Measurements from ENCODE around the gene PMF1.

PMF1 gene

DNA sequence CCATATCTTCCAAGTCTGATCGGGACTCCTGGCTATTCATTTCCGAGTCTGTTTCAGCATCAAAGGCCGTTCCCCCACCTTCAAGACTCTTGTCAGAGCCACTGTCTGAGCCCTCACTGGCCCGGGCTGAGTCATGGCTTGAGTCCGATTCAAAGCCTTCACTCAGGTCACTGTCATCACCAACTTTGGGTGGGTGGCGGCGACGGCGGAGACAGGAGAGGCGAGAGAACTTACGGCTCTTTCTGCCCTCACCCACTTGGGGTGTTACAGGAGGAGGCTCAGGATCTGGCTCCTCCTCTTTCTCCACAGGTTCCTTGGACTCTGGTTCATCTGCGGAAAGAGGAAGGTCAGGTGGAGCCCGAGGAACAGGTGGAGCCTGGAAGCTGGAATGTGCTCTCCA is 53.2 kb downstream of the PMF1 start:
- no peak for DNase-seq (ENCODE audit: low spot score)

DNA sequence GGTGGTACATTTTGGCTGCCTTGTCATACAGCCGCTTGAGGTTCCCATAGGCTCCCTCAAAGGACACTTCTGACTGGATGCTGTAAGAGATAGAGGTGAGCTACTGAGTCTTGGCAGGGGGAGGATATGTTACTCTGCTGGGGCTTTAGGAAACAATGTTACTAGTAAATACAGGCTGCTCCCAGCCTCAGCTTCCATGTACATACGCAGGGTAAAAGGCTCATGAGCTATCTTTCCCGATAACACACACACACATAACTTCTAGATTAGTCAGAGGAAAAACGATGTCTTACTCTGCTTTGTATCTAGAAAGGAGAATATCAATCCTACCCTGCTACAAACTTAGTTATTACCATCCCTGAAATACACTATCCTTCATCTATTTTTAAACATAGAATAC is 55.5 kb downstream of the PMF1 start:
- DNase-seq (ENCODE audit: low spot score): no peak

GRCh38 chr1:156270314-156270713 is 57.5 kb downstream of the PMF1 start:
- DNase-seq (ENCODE audit: low spot score): no peak

DNA sequence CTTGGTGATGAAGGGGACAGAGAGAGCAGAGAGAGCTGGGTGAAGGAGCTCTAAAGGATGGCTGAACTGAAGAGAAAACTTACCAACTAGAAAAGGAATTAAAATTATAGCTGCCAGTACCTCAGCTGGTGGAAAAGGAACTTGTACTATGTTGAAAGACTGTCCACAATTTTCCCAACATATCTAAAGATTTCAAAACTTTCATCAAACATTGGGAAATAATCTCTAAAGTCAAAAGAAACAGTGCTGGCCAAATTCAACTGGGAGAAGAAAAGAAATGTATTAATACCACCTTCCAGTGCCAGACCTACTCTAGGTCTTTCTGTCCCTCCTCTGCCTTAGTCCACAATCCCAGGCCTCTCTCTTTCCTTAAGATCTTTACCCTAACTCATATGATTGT is 63.7 kb downstream of the PMF1 start:
- no peak for DNase-seq (ENCODE audit: low spot score)

DNA sequence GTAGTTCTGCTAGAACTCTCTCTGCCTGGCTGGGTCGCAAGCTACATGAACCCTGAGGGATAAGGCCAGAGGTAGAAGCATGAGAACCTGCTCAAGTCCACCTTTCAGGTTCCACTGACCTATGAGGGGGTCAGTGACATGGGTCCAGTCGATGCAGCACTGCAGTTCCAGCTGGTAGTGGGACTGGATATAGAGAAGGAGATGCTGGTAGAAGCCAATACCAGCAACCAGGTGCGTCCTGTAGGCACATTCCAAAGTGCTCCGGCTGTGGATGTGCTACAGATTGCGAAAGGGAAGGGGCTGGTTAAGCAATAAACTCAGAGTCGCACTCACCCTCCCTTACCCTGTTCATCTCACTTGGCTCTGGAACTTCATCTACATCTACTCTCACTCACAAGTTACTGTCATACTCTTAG is 64.2 kb downstream of the PMF1 start:
- DNase-seq (ENCODE audit: low spot score): no peak

DNA sequence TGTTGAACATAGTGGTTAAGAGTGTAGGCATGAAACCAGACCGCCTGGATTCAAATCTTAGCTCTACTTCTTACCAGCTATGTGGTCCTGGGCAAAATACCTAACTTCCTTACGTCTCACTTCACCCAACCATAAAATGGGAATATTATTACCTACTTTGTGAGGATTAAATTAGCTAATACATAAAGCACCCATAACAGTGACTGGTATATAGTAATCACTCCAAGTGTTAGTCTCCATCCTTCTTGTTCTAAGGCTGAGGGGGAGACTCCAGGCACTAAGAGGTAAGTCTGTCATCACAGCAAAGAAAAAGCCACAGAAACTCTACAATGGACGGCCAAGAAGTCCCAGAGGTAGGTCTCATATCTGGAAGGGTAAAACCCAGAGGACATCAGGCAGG is 67.0 kb downstream of the PMF1 start:
- DNase-seq (ENCODE audit: low spot score): no peak

DNA sequence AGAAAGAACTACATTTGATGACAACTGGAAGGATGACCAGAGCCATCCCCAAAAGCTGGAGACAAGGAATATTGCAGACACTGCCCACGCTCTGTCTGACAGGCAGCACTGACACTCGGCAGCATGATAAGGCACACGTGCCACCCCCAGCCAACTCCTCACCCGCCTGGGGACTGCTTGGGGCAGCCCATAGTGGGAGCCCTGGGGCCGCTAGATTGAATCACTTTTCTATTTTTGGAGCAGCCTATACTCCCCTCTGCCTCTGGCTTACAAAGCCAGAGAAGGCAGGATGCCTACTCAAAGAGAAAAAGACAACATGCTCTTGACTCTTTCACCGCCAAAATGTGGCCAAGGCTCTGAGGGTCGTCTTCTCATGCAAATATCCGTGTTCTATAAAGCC is 68.5 kb downstream of the PMF1 start:
- no peak for DNase-seq (ENCODE audit: low spot score)

GRCh38 chr1:156281693-156282478 is 69.1 kb downstream of the PMF1 start:
- DNase-seq (ENCODE audit: low spot score): no peak

DNA sequence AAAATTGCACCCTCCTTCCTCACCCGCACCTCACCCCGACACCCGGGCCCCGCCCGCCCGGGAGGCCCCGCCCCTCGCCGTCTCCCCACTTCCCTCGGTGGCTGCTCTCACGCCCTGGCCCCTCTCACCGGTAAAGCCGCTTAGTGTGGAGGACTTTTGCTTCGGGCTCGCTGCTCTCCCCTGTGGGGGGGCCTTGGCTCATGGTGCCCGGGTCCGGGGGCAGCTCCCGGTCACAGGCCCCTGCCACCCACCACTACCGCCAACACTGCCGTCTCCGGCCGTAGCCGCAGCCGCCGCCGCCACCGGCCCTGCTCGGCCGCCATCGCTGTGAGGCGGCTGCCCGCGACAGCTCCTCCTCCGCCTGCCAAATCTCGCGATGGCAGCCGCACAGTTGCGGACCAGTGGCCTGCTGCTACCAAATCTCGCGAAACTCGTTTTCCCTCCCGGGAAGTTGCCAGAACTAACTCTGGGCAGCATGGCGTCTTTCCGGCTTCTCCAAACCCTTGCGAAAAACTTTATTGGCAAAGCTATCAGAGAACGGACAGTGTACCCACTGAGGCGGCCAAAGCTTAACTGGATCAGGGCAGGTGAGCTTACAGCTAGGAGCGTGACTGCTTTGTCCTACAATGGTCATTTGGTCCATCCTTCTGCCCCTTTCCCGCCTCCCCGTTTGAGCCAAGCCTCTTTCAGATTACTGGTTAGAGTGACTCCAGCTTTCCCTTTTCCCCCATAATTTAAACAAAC is 69.8 kb downstream of the PMF1 start, which contains the start of gene SMG5:
TSS of gene SMG5 (minus strand) at position 347 of the 744 bp plus-strand sequence. CDS start at position 202, 145 bp downstream.
- DNase-seq (ENCODE audit: low spot score): peak; percentile 95

- DNase-seq (ENCODE audit: low spot score): no peak
Measured at GRCh38 chr1:156283521-156283920, 70.7 kb downstream of the PMF1 start.

DNA sequence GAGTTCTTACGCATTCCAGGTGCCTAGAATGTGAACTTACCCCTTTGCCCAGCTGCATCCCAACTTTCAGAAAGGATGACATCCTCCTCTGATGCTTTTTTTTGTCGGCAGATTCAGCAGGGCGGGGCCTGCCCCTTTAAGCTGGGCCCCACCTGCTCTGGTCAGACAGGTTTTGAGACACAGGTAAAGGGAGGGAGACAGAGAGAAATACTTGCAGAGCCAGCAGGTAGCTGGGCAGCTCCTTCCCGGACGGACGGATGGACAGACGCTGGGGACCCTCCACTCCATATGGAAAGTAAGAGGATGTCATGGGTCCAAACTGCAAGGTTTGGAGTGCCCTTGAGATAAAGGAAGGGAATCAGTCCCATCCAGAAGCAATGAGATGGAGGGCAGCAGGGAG is 71.3 kb downstream of the PMF1 start, which contains the start of gene TMEM79:
TSS of gene TMEM79 (plus strand) at position 214 of the 400 bp plus-strand sequence. CDS start 902 bp downstream, outside the sequence.
- DNase-seq (ENCODE audit: low spot score): no peak

DNA sequence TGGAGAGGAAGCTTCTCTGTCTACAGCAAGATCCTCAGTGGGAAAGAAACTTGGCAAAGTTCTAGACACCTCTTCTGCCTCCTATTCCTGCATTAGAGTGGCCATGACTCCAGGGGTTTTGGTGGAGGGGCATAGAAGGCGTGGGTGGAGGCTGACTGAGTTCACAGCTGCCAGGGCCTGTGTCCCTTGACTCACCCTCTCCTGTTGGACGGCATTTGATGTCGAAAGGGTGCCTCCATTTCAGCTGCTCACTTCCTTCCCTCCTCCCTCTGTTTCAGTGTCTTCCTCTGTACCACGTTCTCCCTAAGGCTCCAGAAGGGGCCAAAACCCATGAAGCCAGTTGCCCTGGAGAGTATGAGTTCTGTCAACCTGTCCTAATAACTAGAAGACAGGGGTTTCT is 72.0 kb downstream of the PMF1 start:
- DNase-seq (ENCODE audit: low spot score): no peak

DNA sequence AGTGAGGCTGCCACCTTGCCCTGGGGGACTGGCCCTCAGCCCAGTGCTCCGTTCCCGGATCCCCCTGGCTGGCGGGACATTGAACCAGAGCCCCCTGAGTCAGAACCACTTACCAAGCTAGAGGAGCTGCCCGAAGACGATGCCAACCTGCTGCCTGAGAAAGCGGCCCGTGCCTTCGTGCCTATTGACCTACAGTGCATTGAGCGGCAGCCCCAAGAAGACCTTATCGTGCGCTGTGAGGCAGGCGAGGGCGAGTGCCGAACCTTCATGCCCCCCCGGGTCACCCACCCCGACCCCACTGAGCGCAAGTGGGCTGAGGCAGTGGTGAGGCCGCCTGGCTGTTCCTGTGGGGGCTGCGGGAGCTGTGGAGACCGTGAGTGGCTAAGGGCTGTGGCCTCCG is 72.6 kb downstream of the PMF1 start:
- DNase-seq (ENCODE audit: low spot score): no peak

DNA sequence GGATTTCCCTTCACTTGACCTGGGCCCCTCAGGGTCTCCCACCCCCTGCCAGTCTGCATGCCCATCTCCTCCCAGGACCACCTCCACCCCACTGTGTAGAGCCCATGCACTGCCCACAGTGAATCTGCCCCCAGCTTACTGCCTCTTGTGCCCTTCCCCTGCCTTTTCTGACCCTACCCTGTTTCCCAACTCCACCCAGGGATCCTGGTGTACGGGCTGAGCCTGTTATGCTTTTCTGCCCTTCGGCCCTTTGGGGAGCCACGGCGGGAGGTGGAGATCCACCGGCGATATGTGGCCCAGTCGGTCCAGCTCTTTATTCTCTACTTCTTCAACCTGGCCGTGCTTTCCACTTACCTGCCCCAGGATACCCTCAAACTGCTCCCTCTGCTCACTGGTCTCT is 73.3 kb downstream of the PMF1 start:
- DNase-seq (ENCODE audit: low spot score): no peak

All from globus pallidus (tissue), 1 donor.